ENCODE results near the gene PFN1.

Gene PFN1

GRCh38 chr17:4944163-4944553, 4.2 kb downstream of the PFN1 start:
- peak overlapping the region; percentile 93 for H3K4me3 Mint-ChIP-seq
- H3K27ac Mint-ChIP-seq = peak overlapping the region; percentile 98
- H3K27me3 Mint-ChIP-seq = no peaks in the 10 kb centered on the region
- H3K36me3 Mint-ChIP-seq (ENCODE audit: low read depth) = peaks cover 71% of the 10 kb centered on the region
- peaks cover 58% of the 10 kb centered on the region for H3K4me1 Mint-ChIP-seq (ENCODE audit: low read depth)
- H3K9me3 Mint-ChIP-seq = no peaks in the 10 kb centered on the region

GRCh38 chr17:4942760-4943508, 5.4 kb downstream of the PFN1 start:
- H3K36me3 Mint-ChIP-seq (ENCODE audit: low read depth) = peaks cover 77% of the 10 kb centered on the region
- no peaks in the 10 kb centered on the region for H3K9me3 Mint-ChIP-seq
- H3K27me3 Mint-ChIP-seq = no peaks in the 10 kb centered on the region
- H3K4me1 Mint-ChIP-seq (ENCODE audit: low read depth) = peaks cover 67% of the 10 kb centered on the region
- H3K27ac Mint-ChIP-seq = peak overlapping the region; percentile 74
- peak overlapping the region; percentile 88 for H3K4me3 Mint-ChIP-seq

- H3K9me3 Mint-ChIP-seq = no peaks in the 10 kb centered on the region
- peaks cover 63% of the 10 kb centered on the region for H3K36me3 Mint-ChIP-seq (ENCODE audit: low read depth)
- H3K4me3 Mint-ChIP-seq = peak overlapping the region; percentile 88
- H3K27me3 Mint-ChIP-seq = no peaks in the 10 kb centered on the region
- H3K4me1 Mint-ChIP-seq (ENCODE audit: low read depth) = peaks cover 59% of the 10 kb centered on the region
- peak overlapping the region; percentile 92 for H3K27ac Mint-ChIP-seq
Observed at GRCh38 chr17:4941319-4941610, 7.1 kb downstream of the PFN1 start.

- peaks cover 63% of the 10 kb centered on the region for H3K36me3 Mint-ChIP-seq (ENCODE audit: low read depth)
- H3K4me1 Mint-ChIP-seq (ENCODE audit: low read depth) = peaks cover 55% of the 10 kb centered on the region
- no peaks in the 10 kb centered on the region for H3K9me3 Mint-ChIP-seq
- H3K4me3 Mint-ChIP-seq = peak overlapping the region; percentile 88
- H3K27ac Mint-ChIP-seq = peak overlapping the region; percentile 92
- H3K27me3 Mint-ChIP-seq = no peaks in the 10 kb centered on the region
Observed at GRCh38 chr17:4940555-4941318, 7.6 kb downstream of the PFN1 start.

GRCh38 chr17:4939796-4940554, 8.4 kb downstream of the PFN1 start, which contains the start of the genes RNF167 and SLC25A11:
Gene RNF167, plus strand, starts transcription at chr17:4940268. Its CDS starts 642 bp downstream, at chr17:4940910.
Gene SLC25A11, minus strand, starts transcription at chr17:4940046. Its CDS starts 136 bp downstream, at chr17:4939910.
- Mint-ChIP-seq H3K36me3 (ENCODE audit: low read depth) (peaks cover 57% of the 10 kb centered on the region), H3K4me3 (peak within 1 kb of the TSS; percentile 88), H3K27me3 (no peaks in the 10 kb centered on the region), H3K4me1 (ENCODE audit: low read depth) (peaks cover 48% of the 10 kb centered on the region), H3K27ac (peak within 1 kb of the TSS; percentile 92), H3K9me3 (no peaks in the 10 kb centered on the region)

- H3K27ac Mint-ChIP-seq = peak overlapping the region; percentile 92
- no peaks in the 10 kb centered on the region for H3K27me3 Mint-ChIP-seq
- peak overlapping the region; percentile 88 for H3K4me3 Mint-ChIP-seq
- H3K36me3 Mint-ChIP-seq (ENCODE audit: low read depth) = peaks cover 52% of the 10 kb centered on the region
- no peaks in the 10 kb centered on the region for H3K9me3 Mint-ChIP-seq
- peaks cover 45% of the 10 kb centered on the region for H3K4me1 Mint-ChIP-seq (ENCODE audit: low read depth)
Observed at GRCh38 chr17:4939546-4939795, 8.9 kb downstream of the PFN1 start.

- Mint-ChIP-seq H3K36me3 (ENCODE audit: low read depth) (peaks cover 47% of the 10 kb centered on the region), H3K27me3 (no peaks in the 10 kb centered on the region), H3K9me3 (no peaks in the 10 kb centered on the region), H3K4me1 (ENCODE audit: low read depth) (peaks cover 45% of the 10 kb centered on the region), H3K27ac (peak overlapping the region; percentile 92), H3K4me3 (peak overlapping the region; percentile 88)
Observed at GRCh38 chr17:4938688-4939545, 9.4 kb downstream of the PFN1 start.

- H3K27me3 Mint-ChIP-seq = no peaks in the 10 kb centered on the region
- H3K36me3 Mint-ChIP-seq (ENCODE audit: low read depth) = peaks cover 41% of the 10 kb centered on the region
- peaks cover 44% of the 10 kb centered on the region for H3K4me1 Mint-ChIP-seq (ENCODE audit: low read depth)
- H3K4me3 Mint-ChIP-seq = peak overlapping the region; percentile 88
- H3K9me3 Mint-ChIP-seq = no peaks in the 10 kb centered on the region
- peak overlapping the region; percentile 80 for H3K27ac Mint-ChIP-seq
Observed at GRCh38 chr17:4938069-4938491, 10.2 kb downstream of the PFN1 start.

- Mint-ChIP-seq H3K9me3 (no peaks in the 10 kb centered on the region), H3K27me3 (no peaks in the 10 kb centered on the region), H3K4me1 (ENCODE audit: low read depth) (peaks cover 39% of the 10 kb centered on the region), H3K4me3 (no peak overlapping the region), H3K36me3 (ENCODE audit: low read depth) (peaks cover 36% of the 10 kb centered on the region), H3K27ac (no peak overlapping the region)
Observed at GRCh38 chr17:4937553-4937952, 10.8 kb downstream of the PFN1 start.

- no peak overlapping the region for H3K27ac Mint-ChIP-seq
- H3K4me1 Mint-ChIP-seq (ENCODE audit: low read depth) = peaks cover 28% of the 10 kb centered on the region
- no peaks in the 10 kb centered on the region for H3K9me3 Mint-ChIP-seq
- H3K27me3 Mint-ChIP-seq = no peaks in the 10 kb centered on the region
- H3K4me3 Mint-ChIP-seq = no peak overlapping the region
- H3K36me3 Mint-ChIP-seq (ENCODE audit: low read depth) = peaks cover 26% of the 10 kb centered on the region
Observed at GRCh38 chr17:4936436-4936835, 11.9 kb downstream of the PFN1 start.

- Mint-ChIP-seq H3K36me3 (ENCODE audit: low read depth) (peaks cover 23% of the 10 kb centered on the region), H3K27me3 (no peaks in the 10 kb centered on the region), H3K9me3 (no peaks in the 10 kb centered on the region), H3K27ac (no peak overlapping the region), H3K4me1 (ENCODE audit: low read depth) (peaks cover 22% of the 10 kb centered on the region), H3K4me3 (no peak overlapping the region)
Observed at GRCh38 chr17:4935650-4936049, 12.7 kb downstream of the PFN1 start.

- peaks cover 23% of the 10 kb centered on the region for H3K36me3 Mint-ChIP-seq (ENCODE audit: low read depth)
- H3K27ac Mint-ChIP-seq = no peak overlapping the region
- H3K27me3 Mint-ChIP-seq = no peaks in the 10 kb centered on the region
- H3K4me1 Mint-ChIP-seq (ENCODE audit: low read depth) = peaks cover 22% of the 10 kb centered on the region
- H3K9me3 Mint-ChIP-seq = no peaks in the 10 kb centered on the region
- H3K4me3 Mint-ChIP-seq = peak overlapping the region; percentile 24
Observed at GRCh38 chr17:4934173-4934979, 14.0 kb downstream of the PFN1 start.

- peak overlapping the region; percentile 24 for H3K4me3 Mint-ChIP-seq
- no peaks in the 10 kb centered on the region for H3K27me3 Mint-ChIP-seq
- H3K4me1 Mint-ChIP-seq (ENCODE audit: low read depth) = peaks cover 21% of the 10 kb centered on the region
- H3K9me3 Mint-ChIP-seq = no peaks in the 10 kb centered on the region
- no peak overlapping the region for H3K27ac Mint-ChIP-seq
- peaks cover 27% of the 10 kb centered on the region for H3K36me3 Mint-ChIP-seq (ENCODE audit: low read depth)
Observed at GRCh38 chr17:4933646-4934045, 14.7 kb downstream of the PFN1 start.

GRCh38 chr17:4932756-4933155, 15.6 kb downstream of the PFN1 start:
- peaks cover 22% of the 10 kb centered on the region for H3K36me3 Mint-ChIP-seq (ENCODE audit: low read depth)
- no peaks in the 10 kb centered on the region for H3K27me3 Mint-ChIP-seq
- H3K4me3 Mint-ChIP-seq = no peak overlapping the region
- no peak overlapping the region for H3K27ac Mint-ChIP-seq
- no peaks in the 10 kb centered on the region for H3K9me3 Mint-ChIP-seq
- H3K4me1 Mint-ChIP-seq (ENCODE audit: low read depth) = peaks cover 14% of the 10 kb centered on the region
